H1 (cell line): ENCODE results near the gene KLHL2. TPM values are rescaled to one million over a fixed set of nuclear protein-coding genes. Genes with fewer than 3 reads are reported as not detected.
"Not testable (repeated sequence)": the region's sequence is repeated elsewhere in the genome, so short reads cannot be mapped to it uniquely, and the experiment has no call there.

Experiments used
- CTCF ChIA-PET: fragments of 300-600 bp; sonication (Branson Sonifier 250); formaldehyde crosslinking; loops from one replicate; lab custom pipeline; 2021; ENCODE audit not compliant: partially characterized antibody; lab: Charles Lee
- POLR2A ChIA-PET: fragments of 300-600 bp; sonication (Branson Sonifier 250); formaldehyde crosslinking; loops from one replicate; lab custom pipeline; 2021; ENCODE audit warnings: inconsistent platforms; ENCODE audit not compliant: partially characterized antibody; lab: Charles Lee
- DNase-seq, 2 experiments: peaks; one replicate each; pipeline versions ENCODE4 v3.0.0 to v3.0.0-alpha.2; 2010 to 2022; ENCODE audit warnings: low spot score in 2 of 2, low read depth in 1 of 2, mixed read lengths in 1 of 2
- FAIRE-seq: peaks from 2 replicates; lab custom pipeline; 2011; peaks lifted over from hg19 to GRCh38; lab: Jason Lieb, UNC
- H2AFZ ChIP-seq: 2 replicates; pipeline ENCODE4 v1.8.1; 2012; ENCODE audit warnings: low read length, inconsistent platforms
- H2AK5ac ChIP-seq: 2 replicates; pipeline ENCODE4 v1.6.1; 2013; ENCODE audit warnings: low read depth, low read length
- H2BK120ac ChIP-seq: replicated peaks from 2 replicates; pipeline ENCODE3; 2013; ENCODE audit warnings: low read depth, low read length, inconsistent platforms
- H2BK12ac ChIP-seq: 2 replicates; pipeline ENCODE4 v1.6.1; 2013; ENCODE audit warnings: low read depth, low read length
- H2BK15ac ChIP-seq: 2 replicates; pipeline ENCODE4 v1.6.1; 2013; ENCODE audit warnings: low read length
- H2BK20ac ChIP-seq: 2 replicates; pipeline ENCODE4 v1.6.1; 2013; ENCODE audit warnings: low read length
- H2BK5ac ChIP-seq: 2 replicates; pipeline ENCODE4 v1.6.1; 2013; ENCODE audit warnings: low read depth, low read length
- H3K14ac ChIP-seq: 2 replicates; pipeline ENCODE4 v1.6.1; 2013; ENCODE audit warnings: inconsistent platforms; ENCODE audit not compliant: insufficient read length
- H3K18ac ChIP-seq: 2 replicates; pipeline ENCODE4 v1.6.1; 2013; ENCODE audit warnings: low read length; ENCODE audit errors: extremely low read depth
- H3K23ac ChIP-seq: 2 replicates; pipeline ENCODE4 v1.6.1; 2013; ENCODE audit warnings: inconsistent platforms; ENCODE audit not compliant: insufficient read length
- H3K23me2 ChIP-seq: 2 replicates; pipeline ENCODE4 v1.6.1; 2013; ENCODE audit warnings: low read depth, low read length
- H3K27ac ChIP-seq: 2 replicates; pipeline ENCODE4 v1.6.1; 2011; ENCODE audit warnings: low read depth, low read length, inconsistent platforms
- H3K27me3 ChIP-seq, 4 experiments: replicated peaks in 1 of 4; 1 replicate in 1 of 4; 2 replicates in 3 of 4; pipeline versions ENCODE4 v1.6.1 to v1.8.1; 2011 to 2013; ENCODE audit warnings: low read length in 3 of 4, mild to moderate bottlenecking in 3 of 4, inconsistent platforms in 2 of 4, mixed read lengths in 2 of 4, moderate library complexity in 1 of 4; ENCODE audit not compliant: control insufficient read depth in 3 of 4, insufficient read depth in 3 of 4; ENCODE audit errors: extremely low read depth in 1 of 4
- H3K36me3 ChIP-seq, 4 experiments: 2 replicates each; pipeline versions ENCODE4 v1.6.1 to v1.8.1; 2011 to 2013; ENCODE audit warnings: mild to moderate bottlenecking in 4 of 4, low read length in 3 of 4, moderate library complexity in 2 of 4, control low read depth in 1 of 4, inconsistent platforms in 1 of 4; ENCODE audit not compliant: insufficient read depth in 4 of 4, control insufficient read depth in 2 of 4
- H3K4ac ChIP-seq: replicated peaks from 2 replicates; pipeline ENCODE3; 2013; ENCODE audit warnings: low read length, low read depth, mixed read lengths, inconsistent platforms; ENCODE audit not compliant: insufficient read length
- H3K4me1 ChIP-seq, 4 experiments: replicated peaks in 1 of 4; 1 replicate in 1 of 4; 2 replicates in 3 of 4; pipeline versions ENCODE4 v1.6.1 to v1.8.1; 2011 to 2013; ENCODE audit warnings: low read length in 3 of 4, inconsistent platforms in 2 of 4, mixed read lengths in 1 of 4; ENCODE audit not compliant: insufficient read depth in 4 of 4, control insufficient read depth in 3 of 4
- H3K4me2 ChIP-seq, 2 experiments: 2 replicates each; pipeline versions ENCODE4 v1.6.1 to v1.8.1; 2011 to 2013; ENCODE audit warnings: low read depth in 2 of 2, low read length in 2 of 2, control low read depth in 1 of 2, inconsistent platforms in 1 of 2, mild to moderate bottlenecking in 1 of 2; ENCODE audit not compliant: insufficient read depth in 1 of 2
- H3K4me3 ChIP-seq, 4 experiments: fragments of 200-600, 300-600 bp in 1 of 4; sonication (generic), shearing (Covaris generic), sonication (Bioruptor Twin) in 1 of 4; 2 replicates each; pipeline versions ENCODE4 v1.5.1 to v1.8.1; 2011 to 2016; ENCODE audit warnings: low read length in 4 of 4, low read depth in 3 of 4, control low read depth in 2 of 4, inconsistent platforms in 2 of 4, mild to moderate bottlenecking in 2 of 4, mixed read lengths in 1 of 4, moderate library complexity in 1 of 4; ENCODE audit not compliant: insufficient read depth in 2 of 4; ENCODE audit errors: extremely low read depth in 1 of 4
- H3K56ac ChIP-seq: replicated peaks from 2 replicates; pipeline ENCODE3; 2013; ENCODE audit warnings: low read depth, mild to moderate bottlenecking, mixed read lengths, low read length, inconsistent platforms; ENCODE audit not compliant: insufficient read length
- H3K79me1 ChIP-seq: 2 replicates; pipeline ENCODE4 v1.6.1; 2013; ENCODE audit warnings: low read depth, low read length, control low read depth
- H3K79me2 ChIP-seq, 2 experiments: 2 replicates each; pipeline versions ENCODE4 v1.6.1 to v1.8.1; 2012 to 2013; ENCODE audit warnings: low read length in 2 of 2, mild to moderate bottlenecking in 2 of 2, inconsistent platforms in 1 of 2; ENCODE audit not compliant: insufficient read depth in 2 of 2, control insufficient read depth in 1 of 2
- H3K9ac ChIP-seq, 4 experiments: replicated peaks in 1 of 4; 1 replicate in 1 of 4; 2 replicates in 3 of 4; pipeline versions ENCODE4 v1.6.1 to v1.8.1; 2011 to 2013; ENCODE audit warnings: low read depth in 3 of 4, low read length in 3 of 4, control low read depth in 2 of 4, mild to moderate bottlenecking in 2 of 4, moderate library complexity in 2 of 4, inconsistent platforms in 1 of 4; ENCODE audit errors: extremely low read depth in 1 of 4
- H3K9me3 ChIP-seq, 2 experiments: 2 replicates each; pipeline versions ENCODE4 v1.6.1 to v1.8.1; 2012 to 2013; ENCODE audit warnings: mild to moderate bottlenecking in 2 of 2, moderate library complexity in 2 of 2, control low read depth in 1 of 2, inconsistent platforms in 1 of 2, low read depth in 1 of 2, low read length in 1 of 2, mixed read lengths in 1 of 2; ENCODE audit not compliant: insufficient read depth in 2 of 2
- H4K20me1 ChIP-seq, 2 experiments: replicated peaks in 1 of 2; 2 replicates each; pipeline versions ENCODE3 to v1.8.1; 2011 to 2013; ENCODE audit warnings: inconsistent platforms in 2 of 2, low read length in 2 of 2, mild to moderate bottlenecking in 1 of 2; ENCODE audit not compliant: insufficient read depth in 2 of 2, control insufficient read depth in 1 of 2
- H4K5ac ChIP-seq: 2 replicates; pipeline ENCODE4 v1.6.1; 2013; ENCODE audit warnings: low read length, low read depth, mixed read lengths, inconsistent platforms; ENCODE audit not compliant: insufficient read length
- H4K8ac ChIP-seq: 2 replicates; pipeline ENCODE4 v1.8.0; 2013; ENCODE audit warnings: mild to moderate bottlenecking, moderate library complexity, low read length, inconsistent platforms; ENCODE audit not compliant: insufficient read depth; ENCODE audit errors: extremely low read depth
- H4K91ac ChIP-seq: replicated peaks from 2 replicates; pipeline ENCODE3; 2013; ENCODE audit warnings: low read length, mixed read lengths, inconsistent platforms; ENCODE audit not compliant: insufficient read length
- WGBS, 2 experiments: shearing (Covaris generic) in 1 of 2; methylation state at CpG; one replicate each; pipeline versions ENCODE4 v1.1.6 to v1.1.7; 2013 to 2015; ENCODE audit warnings: low lambda C conversion rate in 2 of 2, mixed read lengths in 2 of 2, inconsistent platforms in 1 of 2, low coverage in 1 of 2, missing lambda C conversion rate in 1 of 2; ENCODE audit not compliant: insufficient replicate concordance in 2 of 2, insufficient coverage in 1 of 2, insufficient read length in 1 of 2; ENCODE audit errors: extremely low coverage in 1 of 2, missing lambda C conversion rate in 1 of 2; 5-methylcytosine and 5-hydroxymethylcytosine counted together
- polyA plus RNA-seq, 7 experiments: library from polyadenylated mRNA; depleted of rRNA in 3 of 7; stranded (reverse) in 5 of 7; unstranded in 2 of 7; fragments of >200 nt in 5 of 7; fragments of 200-250 nt in 2 of 7; gene quantifications; 1 replicate in 5 of 7; 2 replicates in 1 of 7; 4 replicates in 1 of 7; pipeline versions ENCODE4 v1.2.1 to v1.2.3, GENCODE V29; 2011 to 2013; ENCODE audit warnings: missing spikeins in 2 of 7, mixed read lengths in 2 of 7
- total RNA-seq: library from RNA; stranded (reverse); fragmentation: NEBNext Ultra II Directional; extraction: Animal tissue kit (Norgen Biotek cat#: 25700); gene quantifications from 2 replicates; pipeline ENCODE4 v1.2.1, GENCODE V29; 2021

KLHL2 gene
- total and polyA plus RNA-seq, 2 of the 8 experiments (the other 6 are each of a cell fraction or from before 2014, with no cell fraction given) = 5.2 to 12.0 TPM

DNA sequence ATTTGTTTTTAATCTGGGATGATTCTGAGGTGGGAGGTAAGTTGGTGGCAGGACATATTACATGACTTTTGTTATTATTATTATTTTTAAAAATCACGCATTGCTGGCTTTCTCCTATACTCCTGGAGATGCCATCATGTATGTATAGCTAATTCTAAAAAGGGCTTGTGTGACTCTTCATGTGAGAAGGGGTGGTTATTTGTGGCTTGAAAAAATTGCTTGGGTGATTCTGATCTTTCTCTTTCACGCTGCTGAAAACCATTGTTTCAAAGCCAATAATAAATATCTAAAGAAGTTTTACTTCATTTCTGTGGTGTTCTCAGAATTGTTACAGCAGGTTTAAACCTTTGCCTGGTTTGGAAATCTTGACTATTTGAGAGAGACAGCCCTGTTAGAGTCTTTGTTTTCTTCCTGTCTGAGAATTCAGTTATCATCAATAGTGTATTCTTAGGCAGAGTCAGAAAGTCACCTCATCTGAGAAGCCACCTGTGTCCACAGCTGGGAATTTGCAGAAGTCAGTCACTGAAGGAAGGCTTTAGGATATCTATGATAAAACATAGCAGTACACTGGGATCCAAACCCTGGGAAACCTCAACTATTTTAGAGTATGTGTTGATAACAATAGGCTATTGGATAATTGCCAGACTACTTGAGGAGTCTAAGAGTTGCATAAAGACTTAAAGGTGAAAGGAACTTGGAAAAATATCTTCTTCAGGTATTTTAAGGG, 8.6 kb downstream of the KLHL2 start:
- H2BK120ac ChIP-seq, FAIRE-seq, H2AK5ac ChIP-seq, H3K9ac ChIP-seq, H3K4ac ChIP-seq, H3K4me1 ChIP-seq, H3K4me2 ChIP-seq, H4K8ac ChIP-seq, POLR2A ChIA-PET, DNase-seq, H3K27me3 ChIP-seq, H2BK12ac ChIP-seq, H3K4me3 ChIP-seq, H2BK5ac ChIP-seq, H4K20me1 ChIP-seq, H3K9me3 ChIP-seq, H4K5ac ChIP-seq, H3K27ac ChIP-seq, H3K23me2 ChIP-seq, H2BK20ac ChIP-seq, H3K18ac ChIP-seq, H2BK15ac ChIP-seq, H3K23ac ChIP-seq, H3K79me1 ChIP-seq, H2AFZ ChIP-seq, H3K36me3 ChIP-seq, H4K91ac ChIP-seq, H3K14ac ChIP-seq, H3K56ac ChIP-seq: not testable (repeated sequence)
- CTCF ChIA-PET = interaction anchor here (0.7 kb wide), 1 partner anchor 135 kb away, joined by 3 read pairs; no protein-coding TSS in a partner anchor
- H3K79me2 ChIP-seq = peaks cover 0 to 36% of the 10 kb centered on the region in 2 experiments; a peak in 3 of 4 replicates
- 97% methylated on average over 2 of the region's 2 CpGs; no CpG with 5 or more reads in 1 of the 2 experiments for WGBS, 2 experiments
